ENCODE data around the gene SCD5.

DNA sequence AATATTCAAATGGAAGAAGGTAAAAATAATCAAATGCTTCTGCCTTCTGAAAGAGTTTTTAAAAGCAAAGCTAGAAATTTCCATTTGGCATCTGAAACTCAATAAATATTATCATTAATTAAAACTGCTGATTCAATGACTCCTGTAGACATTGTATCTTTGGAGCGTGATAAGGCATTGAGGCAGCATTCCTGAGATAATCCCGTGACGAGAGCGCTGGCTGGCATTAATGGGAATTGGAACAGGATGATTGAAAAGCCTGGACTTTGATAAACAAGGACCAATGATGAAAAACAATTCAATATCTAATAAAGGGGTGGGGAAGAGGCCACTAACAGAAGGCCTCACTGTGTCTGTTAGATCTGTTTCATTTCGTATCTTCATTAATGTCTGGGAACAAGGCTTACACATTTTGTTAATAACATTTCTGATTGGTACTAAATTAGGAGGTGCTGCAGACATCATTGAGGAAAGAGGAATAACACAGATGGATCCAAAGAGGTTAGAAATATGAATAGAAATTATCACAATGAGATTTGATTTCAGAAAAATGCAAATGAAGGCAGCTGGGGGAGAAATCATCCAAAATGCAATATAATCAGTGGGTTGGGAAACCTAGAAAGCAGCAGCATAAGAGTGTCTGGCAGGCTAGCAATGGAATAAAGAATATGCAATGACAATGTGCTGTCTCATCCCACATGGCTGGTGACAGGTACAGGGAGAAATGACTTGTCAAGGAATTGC lies 102.3 kb downstream of the SCD5 start:
- TF ChIP-seq EP300 (IDR thresholded peaks at IDR 0.05) (no peak), CTCF (IDR thresholded peaks at IDR 0.05) (no peak)

Data from tibial nerve (tissue), 4 donors.